Peyer's patch (tissue), 4 donors: Measurements from ENCODE around the gene SLC20A1.

ENCODE experiments used
- POLR2A ChIP-seq, 2 donors: fragments of 450-650 bp; IDR thresholded peaks; one replicate each; pipeline ENCODE4 v1.5.1; 2017; ENCODE audit warnings: antibody characterized with exemption in 2 of 2, mild to moderate bottlenecking in 2 of 2, moderate library complexity in 2 of 2
- TF ChIP-seq, protein P1 (sequence below), 6 experiments: fragments of 450-650 bp in 4 of 6; fragments of 200-600 bp in 2 of 6; sonication (generic) in 1 of 6; IDR thresholded peaks; one replicate each; pipeline ENCODE4 v1.5.1; 2017 to 2019; ENCODE audit warnings: antibody characterized with exemption in 6 of 6, mild to moderate bottlenecking in 3 of 6, moderate library complexity in 1 of 6

DNA sequence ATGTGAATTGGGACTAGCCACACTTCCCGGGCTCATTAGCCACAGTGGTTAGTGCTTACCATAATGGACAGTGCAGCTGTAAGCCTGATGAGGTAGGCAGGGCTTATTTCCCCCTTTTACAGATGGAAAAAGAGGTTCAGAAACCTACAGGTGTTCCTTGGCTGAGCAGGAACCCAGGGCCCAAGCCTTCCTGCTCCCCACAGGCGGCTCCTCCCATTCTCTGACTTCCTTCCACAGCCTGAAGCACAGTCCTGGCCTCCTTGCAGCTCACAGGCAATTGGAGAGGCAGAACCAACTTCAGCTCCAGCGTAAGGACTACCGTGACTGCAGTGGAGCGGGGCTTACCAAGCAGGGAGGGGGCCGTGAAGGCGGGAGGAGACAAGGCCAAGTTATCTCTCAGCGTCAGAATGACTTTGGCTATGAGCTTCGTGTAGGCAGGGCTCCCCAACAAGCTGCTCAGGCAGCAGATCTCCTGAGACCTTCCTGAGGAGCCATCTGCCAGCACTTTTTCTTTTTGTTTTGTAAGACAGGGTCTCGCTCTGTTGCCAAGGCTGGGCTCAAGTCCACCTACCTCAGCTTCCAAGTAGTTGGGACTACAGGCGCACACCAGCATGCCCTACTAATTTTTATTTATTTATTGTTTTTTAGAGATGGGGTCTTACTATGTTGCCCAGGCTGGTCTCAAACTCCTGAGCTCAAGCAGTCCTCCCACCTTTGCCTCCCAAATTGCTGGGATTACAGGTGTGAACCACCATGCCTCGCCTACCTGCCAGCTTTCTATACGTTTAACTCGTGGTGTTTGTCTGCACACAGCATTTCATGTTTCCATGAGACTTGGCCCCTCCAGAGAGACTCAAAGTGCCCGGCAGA is 40.8 kb downstream of the SLC20A1 start:
- no peak for TF ChIP-seq POLR2A (IDR thresholded peaks at IDR 0.05)
- TF ChIP-seq, protein P1, sequence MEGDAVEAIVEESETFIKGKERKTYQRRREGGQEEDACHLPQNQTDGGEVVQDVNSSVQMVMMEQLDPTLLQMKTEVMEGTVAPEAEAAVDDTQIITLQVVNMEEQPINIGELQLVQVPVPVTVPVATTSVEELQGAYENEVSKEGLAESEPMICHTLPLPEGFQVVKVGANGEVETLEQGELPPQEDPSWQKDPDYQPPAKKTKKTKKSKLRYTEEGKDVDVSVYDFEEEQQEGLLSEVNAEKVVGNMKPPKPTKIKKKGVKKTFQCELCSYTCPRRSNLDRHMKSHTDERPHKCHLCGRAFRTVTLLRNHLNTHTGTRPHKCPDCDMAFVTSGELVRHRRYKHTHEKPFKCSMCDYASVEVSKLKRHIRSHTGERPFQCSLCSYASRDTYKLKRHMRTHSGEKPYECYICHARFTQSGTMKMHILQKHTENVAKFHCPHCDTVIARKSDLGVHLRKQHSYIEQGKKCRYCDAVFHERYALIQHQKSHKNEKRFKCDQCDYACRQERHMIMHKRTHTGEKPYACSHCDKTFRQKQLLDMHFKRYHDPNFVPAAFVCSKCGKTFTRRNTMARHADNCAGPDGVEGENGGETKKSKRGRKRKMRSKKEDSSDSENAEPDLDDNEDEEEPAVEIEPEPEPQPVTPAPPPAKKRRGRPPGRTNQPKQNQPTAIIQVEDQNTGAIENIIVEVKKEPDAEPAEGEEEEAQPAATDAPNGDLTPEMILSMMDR (IDR thresholded peaks at IDR 0.05), result no peak
